ENCODE data around the gene MATN4. TPM values are rescaled to one million over a fixed set of nuclear protein-coding genes. Genes with fewer than 3 reads are reported as not detected.

Gene MATN4
- total and polyA plus RNA-seq, 2 of the 4 experiments (the other 2 are of a cell fraction) = 0.12 TPM; not detected in 1

DNA sequence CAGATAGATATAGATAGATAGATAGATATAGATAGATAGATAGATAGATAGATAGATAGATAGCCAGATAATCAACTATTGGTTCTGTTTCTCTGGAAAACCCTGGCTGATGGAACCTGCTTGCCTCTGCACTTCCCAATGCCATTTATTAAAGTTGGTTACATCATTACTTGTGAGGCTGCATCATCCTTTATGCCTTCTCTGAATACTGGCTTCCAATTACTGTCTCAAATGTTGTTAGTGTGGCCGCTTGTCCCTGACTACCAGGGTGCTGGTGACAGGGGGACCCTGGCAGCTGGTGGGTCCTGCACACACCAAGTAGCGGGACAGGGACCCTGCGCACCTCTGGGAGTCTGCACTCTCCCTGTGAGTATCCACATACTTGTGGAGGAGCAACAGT is 49.8 kb downstream of the MATN4 start:
- dilution Hi-C loops (cut with HindIII; ENCODE audit: low sequenced_read_pairs, unreplicated experiment) (no loop called here), in situ Hi-C loops (cut with MboI; ENCODE audit: low sequenced_read_pairs) (no loop called here), intact Hi-C loops (cut with micrococcal nuclease) (no loop called here)
- no peak overlapping the region for H3K9ac ChIP-seq (ENCODE audit: low read depth, low read length)
- BruUV-seq (replicated peaks) = no TSS peak
- no peak overlapping the region for H3K4me2 ChIP-seq (ENCODE audit: low read depth, low read length)
- H2AFZ ChIP-seq (replicated peaks; ENCODE audit: low read length, poor library complexity) = no peak overlapping the region
- H3K27me3 ChIP-seq (ENCODE audit: control insufficient read depth, insufficient read depth, low read length) = peaks cover 10% of the 10 kb centered on the region
- H2BK15ac ChIP-seq (ENCODE audit: low read depth, low read length) = no peak overlapping the region
- no peak overlapping the region for H2AK5ac ChIP-seq (ENCODE audit: low read depth, low read length)
- ChIA-PET CTCF (no interaction called here), POLR2A (ENCODE audit: unreplicated experiment) (no interaction called here)
- no peak for TF ChIP-seq MAZ (IDR thresholded peaks at IDR 0.05; ENCODE audit: borderline replicate concordance, low read depth, low read length)
- no peak for TF ChIP-seq FOS (IDR thresholded peaks at IDR 0.05; ENCODE audit: low read depth, low read length)
- TF ChIP-seq, protein P1, sequence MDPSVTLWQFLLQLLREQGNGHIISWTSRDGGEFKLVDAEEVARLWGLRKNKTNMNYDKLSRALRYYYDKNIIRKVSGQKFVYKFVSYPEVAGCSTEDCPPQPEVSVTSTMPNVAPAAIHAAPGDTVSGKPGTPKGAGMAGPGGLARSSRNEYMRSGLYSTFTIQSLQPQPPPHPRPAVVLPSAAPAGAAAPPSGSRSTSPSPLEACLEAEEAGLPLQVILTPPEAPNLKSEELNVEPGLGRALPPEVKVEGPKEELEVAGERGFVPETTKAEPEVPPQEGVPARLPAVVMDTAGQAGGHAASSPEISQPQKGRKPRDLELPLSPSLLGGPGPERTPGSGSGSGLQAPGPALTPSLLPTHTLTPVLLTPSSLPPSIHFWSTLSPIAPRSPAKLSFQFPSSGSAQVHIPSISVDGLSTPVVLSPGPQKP (IDR thresholded peaks at IDR 0.05; ENCODE audit: borderline replicate concordance, low read depth, low read length) = no peak
- TF ChIP-seq MXI1 (IDR thresholded peaks at IDR 0.05; ENCODE audit: borderline replicate concordance, low read depth, low read length) = no peak
- TF ChIP-seq POLR2A (IDR thresholded peaks at IDR 0.05; ENCODE audit: low read depth, low read length) = no peak
- no peak for TF ChIP-seq SMC3 (IDR thresholded peaks at IDR 0.05; ENCODE audit: low read depth, low read length)
- TF ChIP-seq CEBPB (IDR thresholded peaks at IDR 0.05; ENCODE audit: low read depth, low read length) = no peak
- no peak for TF ChIP-seq CTCF (conservative IDR thresholded peaks at IDR 0.05; ENCODE audit: low read depth, low read length)
- no peak overlapping the region for H3K18ac ChIP-seq (ENCODE audit: low read depth, low read length)
- no peak overlapping the region for H3K27ac ChIP-seq (ENCODE audit: insufficient read depth, low read length)
- H3K9me3 ChIP-seq (ENCODE audit: control insufficient read depth, insufficient read depth, low read length) = no peaks in the 10 kb centered on the region
- H3K4me3 ChIP-seq (ENCODE audit: insufficient read depth, low read depth, low read length) = no peak overlapping the region
- no peaks in the 10 kb centered on the region for H3K79me1 ChIP-seq (ENCODE audit: low read depth in 1 of 2, low read length in 2 of 2)
- H3K4ac ChIP-seq (ENCODE audit: low read depth, low read length) = no peak overlapping the region
- no peak overlapping the region for H2BK20ac ChIP-seq (ENCODE audit: low read depth, low read length)
- no peak overlapping the region for H4K91ac ChIP-seq (ENCODE audit: insufficient read depth, low read depth, low read length)
- H2AK9ac ChIP-seq (replicated peaks; ENCODE audit: low read depth, low read length, poor library complexity) = no peak overlapping the region
- H3K23ac ChIP-seq (ENCODE audit: low read depth, low read length) = no peak overlapping the region
- H3K14ac ChIP-seq (replicated peaks; ENCODE audit: low read depth, low read length) = no peak overlapping the region
- no peak for ATAC-seq (ENCODE audit: low read depth)
- DNase-seq = no peak
- no CpG with 5 or more reads among the region's 3 CpGs for WGBS, 2 experiments (ENCODE audit: extremely low coverage in 2 of 2, insufficient read length in 1 of 2)
- H3K4me1 ChIP-seq (ENCODE audit: control insufficient read depth, insufficient read depth, low read length) = no peaks in the 10 kb centered on the region
- no peaks in the 10 kb centered on the region for H3K36me3 ChIP-seq (ENCODE audit: control insufficient read depth, insufficient read depth, low read length)
- H2BK120ac ChIP-seq (ENCODE audit: low read depth, low read length) = no peak overlapping the region
- no peak overlapping the region for H4K5ac ChIP-seq (ENCODE audit: low read depth, low read length)
- no peaks in the 10 kb centered on the region for H4K20me1 ChIP-seq (ENCODE audit: insufficient read depth, low read length)
- H4K8ac ChIP-seq (ENCODE audit: low read depth in 2 of 2, low read length in 2 of 2) = no peak overlapping the region
- H3K9me1 ChIP-seq (ENCODE audit: insufficient read depth, low read length) = no peaks in the 10 kb centered on the region
- no peak overlapping the region for H3K56ac ChIP-seq (ENCODE audit: extremely low read depth, insufficient read depth, low read length)
- no peak overlapping the region for H2BK5ac ChIP-seq (ENCODE audit: low read depth, low read length, poor library complexity, severe bottlenecking)

Data from IMR-90 (cell line).